ENCODE data around the gene AOC2.
"Not testable (repeated sequence)": the region's sequence is repeated elsewhere in the genome, so short reads cannot be mapped to it uniquely, and the experiment has no call there.

AOC2 gene

DNA sequence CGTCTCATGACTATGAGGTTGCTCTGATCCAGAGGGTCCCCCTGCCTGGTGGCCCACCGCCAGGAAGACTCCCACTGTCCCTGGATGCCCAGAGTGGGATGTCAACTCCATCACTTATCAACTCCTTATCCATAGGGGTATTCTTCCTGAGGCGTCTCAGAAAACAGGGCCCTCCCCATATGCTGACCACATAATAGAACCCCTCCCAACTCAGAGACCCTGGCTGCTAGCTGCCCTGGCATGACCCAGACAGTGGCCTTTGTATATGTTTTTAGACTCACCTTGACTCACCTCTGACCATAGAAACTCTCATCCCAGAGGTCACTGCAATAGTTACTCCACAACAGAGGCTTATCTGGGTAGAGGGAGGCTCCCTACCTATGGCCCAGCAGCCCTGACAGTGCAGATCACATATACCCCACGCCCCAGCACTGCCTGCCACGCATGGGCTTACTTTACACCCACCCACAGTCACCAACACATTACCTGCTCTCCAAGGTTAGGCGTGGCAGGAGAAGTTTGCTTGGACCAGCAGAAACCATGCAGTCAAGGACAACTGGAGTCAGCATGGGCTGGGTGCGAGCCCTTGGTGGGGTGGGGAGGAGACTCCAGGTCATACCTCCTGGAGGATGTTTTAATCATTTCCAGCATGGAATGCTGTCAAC lies 53.9 kb downstream of the AOC2 start:
- in situ Hi-C loops (cut with HindIII; ENCODE audit: low pct_ligation_motif_present, low pct_unique_long_range_greater_than_20kb, low sequenced_read_pairs) = no loop called here

DNA sequence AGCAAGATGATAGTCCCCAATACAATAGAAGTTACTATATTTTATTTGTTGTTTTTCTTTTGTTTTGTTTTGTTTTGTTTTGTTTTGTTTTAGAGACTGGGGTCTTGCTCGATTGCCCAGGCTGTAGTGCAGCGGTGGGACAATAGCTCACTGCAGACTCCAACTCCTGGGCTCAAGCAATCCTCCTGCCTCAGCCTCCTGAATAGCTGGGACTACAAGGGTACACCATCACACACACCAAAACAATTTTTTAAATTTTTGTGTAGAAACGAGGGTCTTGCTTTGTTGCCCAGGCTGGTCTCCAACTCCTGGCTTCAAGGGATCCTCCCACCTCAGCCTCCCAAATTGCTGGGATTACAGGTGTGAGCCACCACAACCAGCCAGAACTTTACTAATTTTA lies 55.6 kb downstream of the AOC2 start:
- in situ Hi-C loops (cut with HindIII; ENCODE audit: low pct_ligation_motif_present, low pct_unique_long_range_greater_than_20kb, low sequenced_read_pairs) = not testable (repeated sequence)

More for the DNA sequence above, 53.9 kb downstream of the AOC2 start:
- no peak for DNase-seq

More for the DNA sequence above, 55.6 kb downstream of the AOC2 start:
- not testable (repeated sequence) for DNase-seq

All from ACHN (cell line).